ENCODE results near the gene CD200. TPM values are rescaled to one million over a fixed set of nuclear protein-coding genes. Genes with fewer than 3 reads are reported as not detected.
"Not testable (repeated sequence)": the region's sequence is repeated elsewhere in the genome, so short reads cannot be mapped to it uniquely, and the experiment has no call there.

The CD200 gene
- total RNA-seq, 1 donor, result 3.3 TPM

GRCh38 chr3:112375117-112375516, 42.2 kb downstream of the CD200 start:
- peak; percentile 54 for DNase-seq (ENCODE audit: low read depth)
- TF ChIP-seq CTCF (IDR thresholded peaks at IDR 0.05; ENCODE audit: insufficient read depth, low read length), result no peak
- no peak overlapping the region for H3K4me3 ChIP-seq (ENCODE audit: low read depth, low read length)

- no peak overlapping the region for H3K4me3 ChIP-seq (ENCODE audit: low read depth, low read length)
- TF ChIP-seq CTCF (IDR thresholded peaks at IDR 0.05; ENCODE audit: insufficient read depth, low read length), result no peak
- DNase-seq (ENCODE audit: low read depth), result peak; percentile 78
These were observed 43.4 kb downstream of the CD200 start for GRCh38 chr3:112376241-112376911.

GRCh38 chr3:112376992-112377391, 44.0 kb downstream of the CD200 start:
- TF ChIP-seq CTCF (IDR thresholded peaks at IDR 0.05; ENCODE audit: insufficient read depth, low read length), result no peak
- DNase-seq (ENCODE audit: low read depth), result peak; percentile 99
- no peak overlapping the region for H3K4me3 ChIP-seq (ENCODE audit: low read depth, low read length)

GRCh38 chr3:112377568-112378071, 44.7 kb downstream of the CD200 start:
- DNase-seq (ENCODE audit: low read depth), result peak; percentile 82
- no peak overlapping the region for H3K4me3 ChIP-seq (ENCODE audit: low read depth, low read length)

GRCh38 chr3:112378347-112378746, 45.4 kb downstream of the CD200 start:
- H3K4me3 ChIP-seq (ENCODE audit: low read depth, low read length), result not testable (repeated sequence)
- DNase-seq (ENCODE audit: low read depth), result peak; percentile 75

More at GRCh38 chr3:112377568-112378071, 44.7 kb downstream of the CD200 start:
- TF ChIP-seq CTCF (IDR thresholded peaks at IDR 0.05; ENCODE audit: insufficient read depth, low read length), result no peak

GRCh38 chr3:112379020-112379690, 46.2 kb downstream of the CD200 start:
- peak; percentile 96 for DNase-seq (ENCODE audit: low read depth)
- H3K4me3 ChIP-seq (ENCODE audit: low read depth, low read length), result no peak overlapping the region
- TF ChIP-seq CTCF (IDR thresholded peaks at IDR 0.05; ENCODE audit: insufficient read depth, low read length), result no peak
